Hematopoietic multipotent progenitor cell treated with erythropoietin and hydrocortisone succinate and interleukin-3 and kit ligand, for 6 days (in vitro differentiated cells): ENCODE results near the gene GNAO1.

ENCODE experiments used
- DNase-seq: peaks from one replicate; pipeline ENCODE4 v3.0.0-alpha.2; 2015

The GNAO1 gene

GRCh38 chr16:56198006-56198754 is 6.9 kb downstream of the GNAO1 start:
- no peak for DNase-seq

GRCh38 chr16:56198755-56199114 is 7.4 kb downstream of the GNAO1 start:
- no peak for DNase-seq

GRCh38 chr16:56199164-56199563 is 7.9 kb downstream of the GNAO1 start:
- no peak for DNase-seq

GRCh38 chr16:56201030-56201429 is 9.7 kb downstream of the GNAO1 start:
- DNase-seq: no peak

GRCh38 chr16:56202036-56202435 is 10.7 kb downstream of the GNAO1 start:
- peak; percentile 8 for DNase-seq

- peak; percentile 43 for DNase-seq
Observed at GRCh38 chr16:56203052-56203451, 11.8 kb downstream of the GNAO1 start.

GRCh38 chr16:56204816-56205215 is 13.5 kb downstream of the GNAO1 start:
- DNase-seq: no peak

- no peak for DNase-seq
Observed at GRCh38 chr16:56206951-56207350, 15.7 kb downstream of the GNAO1 start.

GRCh38 chr16:56207421-56207820 is 16.1 kb downstream of the GNAO1 start:
- no peak for DNase-seq

- no peak for DNase-seq
Observed at GRCh38 chr16:56211435-56211981, 20.2 kb downstream of the GNAO1 start.

GRCh38 chr16:56212144-56212543 is 20.9 kb downstream of the GNAO1 start:
- DNase-seq: no peak

GRCh38 chr16:56221995-56222394 is 30.7 kb downstream of the GNAO1 start:
- no peak for DNase-seq

- DNase-seq: no peak
Observed at GRCh38 chr16:56222474-56222997, 31.2 kb downstream of the GNAO1 start.

GRCh38 chr16:56225017-56225742 is 33.9 kb downstream of the GNAO1 start:
- no peak for DNase-seq

GRCh38 chr16:56226187-56226586 is 34.9 kb downstream of the GNAO1 start:
- DNase-seq: peak; percentile 53

- DNase-seq: peak; percentile 11
Observed at GRCh38 chr16:56226845-56227525, 35.7 kb downstream of the GNAO1 start.

- DNase-seq: no peak
Observed at GRCh38 chr16:56227936-56228335, 36.6 kb downstream of the GNAO1 start.

GRCh38 chr16:56228476-56228875 is 37.2 kb downstream of the GNAO1 start:
- DNase-seq: no peak

- DNase-seq: no peak
Observed at GRCh38 chr16:56233795-56234566, 42.7 kb downstream of the GNAO1 start.

GRCh38 chr16:56234737-56235136 is 43.4 kb downstream of the GNAO1 start:
- no peak for DNase-seq

- no peak for DNase-seq
Observed at GRCh38 chr16:56237451-56237930, 46.2 kb downstream of the GNAO1 start.

GRCh38 chr16:56238188-56238587 is 46.9 kb downstream of the GNAO1 start:
- DNase-seq: no peak
